Body of pancreas (tissue), 4 donors: ENCODE data around the gene FGF12.

ENCODE experiments used
- CTCF ChIP-seq, 7 experiments: fragments of 450-650 bp in 4 of 7; fragments of 200-600 bp in 3 of 7; sonication (generic) in 3 of 7; IDR thresholded peaks; one replicate each; pipeline ENCODE4 v1.5.1; 2016 to 2019; ENCODE audit warnings: antibody characterized with exemption in 7 of 7
- POLR2A ChIP-seq, 3 donors: fragments of 450-650 bp; IDR thresholded peaks; one replicate each; pipeline ENCODE4 v1.6.1; 2016; ENCODE audit warnings: antibody characterized with exemption in 3 of 3, mild to moderate bottlenecking in 2 of 3

- TF ChIP-seq CTCF (IDR thresholded peaks at IDR 0.05) (no peak), POLR2A (IDR thresholded peaks at IDR 0.05) (no peak)
Observed at GRCh38 chr3:192570821-192571791, 156.2 kb downstream of the FGF12 start.
